Uterus (tissue), 4 donors: ENCODE data around the gene CD8A. TPM values are rescaled to one million over a fixed set of nuclear protein-coding genes. Genes with fewer than 3 reads are reported as not detected.

Source experiments
- DNase-seq, 2 donors: peaks; one replicate each; pipeline ENCODE4 v3.0.0-alpha.2; 2019 to 2020
- H3K27ac ChIP-seq, 2 donors: fragments of 200-600 bp; sonication (generic); 1 replicate in 1 of 2; 2 replicates in 1 of 2; pipeline ENCODE4 v1.5.1; 2016 to 2018
- H3K27me3 ChIP-seq, 2 donors: fragments of 200-600 bp; sonication (generic); one replicate each; pipeline ENCODE4 v1.5.1; 2018 to 2019; ENCODE audit warnings: control low read depth in 1 of 2
- H3K36me3 ChIP-seq, 2 donors: fragments of 200-600 bp; sonication (generic); one replicate each; pipeline ENCODE4 v1.5.1; 2019; ENCODE audit warnings: control low read depth in 1 of 2
- H3K4me1 ChIP-seq, 2 donors: fragments of 200-600 bp; sonication (generic); one replicate each; pipeline ENCODE4 v1.5.1; 2018 to 2019; ENCODE audit warnings: control low read depth in 1 of 2
- H3K4me3 ChIP-seq, 2 donors: fragments of 200-600 bp; sonication (generic); 1 replicate in 1 of 2; 2 replicates in 1 of 2; pipeline ENCODE4 v1.5.1; 2018 to 2019; ENCODE audit warnings: mild to moderate bottlenecking in 1 of 2
- H3K9me3 ChIP-seq, 2 donors: fragments of 200-600 bp; sonication (generic); one replicate each; pipeline ENCODE4 v1.5.1; 2019; ENCODE audit warnings: control low read depth in 1 of 2
- POLR2A ChIP-seq, 2 donors: fragments of 450-650 bp; IDR thresholded peaks; one replicate each; pipeline ENCODE4 v1.6.1; 2016; ENCODE audit warnings: antibody characterized with exemption in 2 of 2, mild to moderate bottlenecking in 1 of 2, moderate library complexity in 1 of 2
- intact Hi-C: fragments of 100-400 bp; cut with DNase I; formaldehyde crosslinking; loops from one replicate; pipeline ENCODE4 v1.15.1; 2023; ENCODE audit warnings: low total_unique reads
- total RNA-seq, 4 donors: library from RNA; depleted of rRNA in 3 of 4; stranded (reverse); fragments of >200 nt in 3 of 4; gene quantifications; one replicate each; pipeline versions ENCODE4 v1.1.0 to v1.2.4, GENCODE V29; 2014 to 2023
- TF ChIP-seq, protein P1 (sequence below), 4 experiments: fragments of 200-600 bp in 2 of 4; fragments of 450-650 bp in 2 of 4; sonication (generic) in 2 of 4; IDR thresholded peaks; one replicate each; pipeline ENCODE4 v1.5.1; 2016 to 2019; ENCODE audit warnings: antibody characterized with exemption in 4 of 4, mild to moderate bottlenecking in 2 of 4, moderate library complexity in 1 of 4
- donor health status: DM: yes; HTN: yes; CAD: no.

Gene CD8A
- total RNA-seq, 4 donors from 2014 or later: 0.07 to 38.5 (median 1.2) TPM

DNA sequence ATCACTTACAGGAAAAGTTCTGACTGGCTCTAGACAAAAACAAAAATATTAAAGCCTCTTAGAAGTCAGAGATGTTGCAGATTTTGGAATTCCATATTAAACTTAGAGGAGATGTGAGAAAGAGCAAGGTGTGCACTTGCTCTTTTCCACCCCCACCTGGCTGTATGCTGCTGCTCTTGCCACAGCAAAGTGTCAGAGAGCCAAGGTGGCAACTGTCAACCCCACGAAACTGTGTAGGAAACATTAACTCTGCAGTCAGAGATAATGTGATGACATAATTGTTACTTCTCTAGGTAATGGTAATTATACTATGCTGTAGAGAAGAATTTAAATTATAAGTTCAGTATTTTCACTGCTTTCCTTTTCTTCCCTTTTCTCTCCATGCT is 25.4 kb downstream of the CD8A start:
- intact Hi-C loops: no loop called here
- Histone ChIP-seq H3K9me3 (no peaks in the 10 kb centered on the region), H3K4me3 (no peak overlapping the region), H3K4me1 (no peaks in the 10 kb centered on the region), H3K27me3 (no peaks in the 10 kb centered on the region), H3K27ac (no peak overlapping the region), H3K36me3 (no peaks in the 10 kb centered on the region)
- DNase-seq: no peak
- TF ChIP-seq, protein P1, sequence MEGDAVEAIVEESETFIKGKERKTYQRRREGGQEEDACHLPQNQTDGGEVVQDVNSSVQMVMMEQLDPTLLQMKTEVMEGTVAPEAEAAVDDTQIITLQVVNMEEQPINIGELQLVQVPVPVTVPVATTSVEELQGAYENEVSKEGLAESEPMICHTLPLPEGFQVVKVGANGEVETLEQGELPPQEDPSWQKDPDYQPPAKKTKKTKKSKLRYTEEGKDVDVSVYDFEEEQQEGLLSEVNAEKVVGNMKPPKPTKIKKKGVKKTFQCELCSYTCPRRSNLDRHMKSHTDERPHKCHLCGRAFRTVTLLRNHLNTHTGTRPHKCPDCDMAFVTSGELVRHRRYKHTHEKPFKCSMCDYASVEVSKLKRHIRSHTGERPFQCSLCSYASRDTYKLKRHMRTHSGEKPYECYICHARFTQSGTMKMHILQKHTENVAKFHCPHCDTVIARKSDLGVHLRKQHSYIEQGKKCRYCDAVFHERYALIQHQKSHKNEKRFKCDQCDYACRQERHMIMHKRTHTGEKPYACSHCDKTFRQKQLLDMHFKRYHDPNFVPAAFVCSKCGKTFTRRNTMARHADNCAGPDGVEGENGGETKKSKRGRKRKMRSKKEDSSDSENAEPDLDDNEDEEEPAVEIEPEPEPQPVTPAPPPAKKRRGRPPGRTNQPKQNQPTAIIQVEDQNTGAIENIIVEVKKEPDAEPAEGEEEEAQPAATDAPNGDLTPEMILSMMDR (IDR thresholded peaks at IDR 0.05): no peak
- TF ChIP-seq POLR2A (IDR thresholded peaks at IDR 0.05): no peak

DNA sequence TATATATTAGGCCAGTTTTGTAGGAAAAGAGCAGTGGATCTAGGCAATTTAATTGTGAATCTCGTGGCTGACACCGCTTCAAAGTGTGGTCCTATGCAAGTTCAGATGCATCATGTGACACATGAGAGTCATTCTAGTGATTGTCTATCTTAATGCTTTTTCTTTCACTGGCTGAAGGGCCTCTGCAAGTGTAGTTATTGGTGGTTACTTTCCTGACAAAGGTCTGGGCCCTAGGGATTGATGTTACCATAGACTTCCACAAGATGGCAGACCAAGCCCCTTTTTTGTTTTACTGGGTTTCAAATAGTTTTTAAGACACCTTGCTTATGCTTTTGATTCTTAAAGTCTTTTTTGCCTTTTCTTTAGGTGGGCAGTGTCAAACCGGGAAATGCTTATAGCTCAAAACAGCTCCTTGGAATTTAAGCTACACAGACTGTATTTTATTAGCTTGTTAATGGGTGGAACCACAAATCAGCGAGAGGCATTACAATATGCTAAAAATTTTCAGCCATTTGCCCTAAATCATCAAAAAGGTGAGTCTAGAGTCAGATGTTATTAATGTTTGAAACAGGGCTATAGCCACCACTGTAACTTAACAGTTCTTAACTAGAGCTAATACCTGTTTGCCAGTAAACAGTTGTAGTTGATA is 25.9 kb downstream of the CD8A start:
- Histone ChIP-seq H3K27me3 (no peaks in the 10 kb centered on the region), H3K4me3 (no peak overlapping the region), H3K36me3 (no peaks in the 10 kb centered on the region), H3K4me1 (no peaks in the 10 kb centered on the region), H3K27ac (no peak overlapping the region), H3K9me3 (no peaks in the 10 kb centered on the region)
- no peak for DNase-seq
- intact Hi-C loops: no loop called here
- no peak for TF ChIP-seq POLR2A (IDR thresholded peaks at IDR 0.05)
- TF ChIP-seq, protein P1 (IDR thresholded peaks at IDR 0.05): peak; percentile 40 to 66 (median 53)

DNA sequence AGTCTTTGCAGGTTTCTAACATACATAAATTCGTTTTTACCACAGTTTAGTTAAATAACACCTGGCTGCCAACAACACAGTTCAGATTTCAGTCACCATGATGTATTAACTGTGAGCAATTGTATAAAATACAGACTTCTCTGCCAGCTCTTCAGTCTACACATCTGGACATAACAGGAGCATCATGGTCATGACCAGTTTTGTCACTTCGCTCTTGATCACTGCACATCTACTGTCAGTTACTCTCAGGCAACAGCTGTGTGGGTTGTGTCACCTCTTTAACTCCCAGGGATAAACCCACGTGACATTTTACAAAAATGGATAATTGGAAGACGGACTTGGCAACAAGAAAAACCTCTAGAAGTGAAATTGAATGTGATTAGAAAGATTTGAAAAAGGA is 30.3 kb downstream of the CD8A start:
- DNase-seq: no peak
- no peaks in the 10 kb centered on the region for H3K36me3 ChIP-seq
- H3K27me3 ChIP-seq: no peaks in the 10 kb centered on the region
- TF ChIP-seq, protein P1 (IDR thresholded peaks at IDR 0.05): no peak
- TF ChIP-seq POLR2A (IDR thresholded peaks at IDR 0.05): no peak
- H3K4me3 ChIP-seq: no peak overlapping the region
- intact Hi-C loops: no loop called here
- H3K4me1 ChIP-seq: no peaks in the 10 kb centered on the region
- no peak overlapping the region for H3K27ac ChIP-seq
- no peaks in the 10 kb centered on the region for H3K9me3 ChIP-seq

DNA sequence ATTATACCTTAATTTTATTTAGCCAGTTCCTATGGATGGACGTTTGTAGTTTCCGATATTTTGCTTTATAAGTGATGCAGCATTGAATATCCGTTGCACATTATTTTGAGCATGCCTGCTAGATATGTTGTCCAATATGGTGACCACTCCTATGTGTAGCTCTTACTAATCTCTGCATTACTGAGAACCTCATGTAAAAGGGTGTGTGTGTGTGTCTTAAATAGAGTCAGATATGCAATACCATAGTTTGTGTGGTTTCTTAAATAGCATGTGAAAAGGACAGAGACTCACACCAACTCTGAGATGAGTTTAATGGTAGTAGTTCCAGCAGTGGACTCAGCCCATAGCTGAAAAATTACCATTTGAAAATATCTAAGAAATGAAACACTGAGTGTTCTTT is 32.3 kb downstream of the CD8A start:
- Histone ChIP-seq H3K27me3 (no peaks in the 10 kb centered on the region), H3K4me3 (no peak overlapping the region), H3K36me3 (no peaks in the 10 kb centered on the region), H3K27ac (no peak overlapping the region), H3K9me3 (no peaks in the 10 kb centered on the region), H3K4me1 (no peaks in the 10 kb centered on the region)
- no peak for DNase-seq
- intact Hi-C loops: no loop called here
- TF ChIP-seq, protein P1 (IDR thresholded peaks at IDR 0.05): no peak
- TF ChIP-seq POLR2A (IDR thresholded peaks at IDR 0.05): no peak

DNA sequence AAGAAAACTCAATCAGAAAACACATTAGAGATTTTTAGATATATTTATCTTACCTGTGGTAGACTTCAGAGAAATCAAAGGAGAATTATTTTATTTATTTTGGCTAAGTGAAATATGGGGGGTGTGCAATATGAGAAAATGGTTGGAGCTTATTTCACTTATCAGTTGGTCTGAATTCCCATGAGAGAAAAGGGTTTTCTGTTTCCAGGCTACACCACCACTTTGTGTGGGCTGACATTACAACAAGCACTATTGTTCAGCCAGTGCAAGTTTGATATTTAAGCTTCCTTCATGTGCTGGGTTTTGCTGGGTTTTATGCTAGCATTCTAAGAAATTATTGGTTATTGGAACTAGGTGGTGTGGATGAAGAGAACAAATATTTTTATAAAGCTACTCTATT is 37.1 kb downstream of the CD8A start:
- no peak for DNase-seq
- intact Hi-C loops: no loop called here
- TF ChIP-seq POLR2A (IDR thresholded peaks at IDR 0.05): no peak
- TF ChIP-seq, protein P1 (IDR thresholded peaks at IDR 0.05): no peak
- no peaks in the 10 kb centered on the region for H3K4me1 ChIP-seq
- no peak overlapping the region for H3K27ac ChIP-seq
- no peak overlapping the region for H3K4me3 ChIP-seq
- H3K9me3 ChIP-seq: peaks cover 0 to 5% of the 10 kb centered on the region in 2 donors
- no peaks in the 10 kb centered on the region for H3K27me3 ChIP-seq
- no peaks in the 10 kb centered on the region for H3K36me3 ChIP-seq
